GM12864 (cell line): ENCODE measurements around the gene GIT2.
A peak's percentile ranks its signal among the peaks of the same experiment; 100 is the strongest.

Experiments used
- DNase-seq: peaks from one replicate; pipeline ENCODE4 v3.0.0-alpha.2; 2011; ENCODE audit warnings: low read depth
- H3K4me3 ChIP-seq: 2 replicates; pipeline ENCODE4 v1.5.1; 2011; ENCODE audit warnings: mild to moderate bottlenecking, low read depth, low read length, control low read depth
- CTCF ChIP-seq: IDR thresholded peaks from 2 replicates; pipeline ENCODE4 v1.5.1; 2011; ENCODE audit warnings: low read depth, mild to moderate bottlenecking, moderate library complexity, low read length, control low read depth, inconsistent platforms; ENCODE audit errors: missing control alignments

Gene GIT2

GRCh38 chr12:109880938-109881337, 115.2 kb downstream of the GIT2 start:
- H3K4me3 ChIP-seq: peak overlapping the region; percentile 59
- TF ChIP-seq CTCF: no peak
- no peak for DNase-seq

- no peak for DNase-seq
- TF ChIP-seq CTCF: peak; percentile 58
- H3K4me3 ChIP-seq: peak within 1 kb of the TSS; percentile 84
These were observed 115.9 kb downstream of the GIT2 start, which contains the start of gene GLTP for GRCh38 chr12:109880043-109880931. TSS of gene GLTP (minus strand) at chr12:109880541. CDS start at chr12:109880374, 167 bp downstream.
